Measurements from ENCODE around the gene CRADD.
"Not testable (repeated sequence)": the region's sequence is repeated elsewhere in the genome, so short reads cannot be mapped to it uniquely, and the experiment has no call there.

Gene CRADD

DNA sequence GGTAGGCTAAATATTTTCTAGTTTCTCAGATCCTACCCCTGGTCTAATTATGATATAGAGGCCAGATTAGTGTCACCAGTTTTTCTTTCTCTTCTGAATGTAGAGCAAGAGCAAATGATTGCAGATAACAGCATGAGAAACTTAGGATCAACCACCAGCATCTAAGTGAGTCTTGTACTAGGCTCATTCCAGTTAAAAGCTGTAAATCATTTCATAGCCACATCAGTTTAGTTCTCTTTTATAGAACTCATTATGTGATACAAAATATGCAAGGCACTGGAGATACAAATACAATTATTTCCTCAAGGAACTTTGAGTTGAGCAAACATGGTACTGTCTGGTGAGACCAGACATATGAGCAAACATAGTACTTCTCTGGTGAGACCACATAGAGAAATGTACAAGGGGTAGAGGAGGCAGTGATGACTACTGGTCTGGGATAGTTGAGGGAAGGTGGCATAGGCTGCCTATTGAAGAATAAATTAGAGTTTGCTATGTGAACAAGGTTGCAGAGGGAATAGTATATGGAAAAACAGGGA is 59.5 kb downstream of the CRADD start:
- no peak for DNase-seq (ENCODE audit: low spot score)

GRCh38 chr12:93737457-93738198 is 60.5 kb downstream of the CRADD start:
- no peak for DNase-seq (ENCODE audit: low spot score)

DNA sequence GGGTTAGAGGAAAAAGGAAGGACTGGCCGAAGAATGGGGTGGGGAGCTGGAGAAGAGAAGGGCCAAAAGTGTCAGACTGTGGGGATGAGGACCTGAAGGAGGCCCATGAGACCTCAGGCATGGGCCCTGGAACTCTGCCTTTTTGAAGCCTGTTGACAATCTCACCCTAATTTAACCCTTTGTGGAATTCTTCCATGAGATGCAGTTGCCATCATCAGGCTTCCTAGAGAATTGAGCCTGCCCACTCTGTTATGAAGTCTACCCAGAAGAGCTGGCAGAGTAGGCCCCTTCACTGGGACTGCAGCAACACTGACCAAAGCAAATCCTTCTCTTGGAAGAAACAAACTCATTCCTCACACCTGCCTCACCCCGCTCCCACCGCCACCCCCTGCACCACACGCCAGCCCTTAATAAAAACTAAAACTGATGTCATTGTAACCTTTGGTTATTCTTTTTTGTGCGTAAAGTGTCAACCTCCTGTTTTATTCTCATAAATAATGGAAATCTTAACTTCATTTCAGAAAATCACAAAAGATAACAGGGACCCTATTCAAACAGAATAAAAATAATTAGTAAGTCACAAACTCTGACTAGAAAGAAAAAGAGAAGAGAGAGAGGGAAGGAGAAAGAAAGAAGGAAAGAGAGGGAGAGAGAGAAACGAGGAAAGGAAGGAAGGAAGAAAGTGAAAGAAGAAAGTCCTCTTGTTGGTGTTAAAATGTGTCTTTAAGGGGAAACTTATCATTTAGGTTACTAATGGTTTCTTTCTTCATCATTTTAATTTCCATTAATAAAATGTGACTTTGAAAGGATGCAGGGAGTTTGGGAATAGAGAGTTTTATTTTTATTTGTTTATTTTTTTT is 61.3 kb downstream of the CRADD start:
- no peak for DNase-seq (ENCODE audit: low spot score)

DNA sequence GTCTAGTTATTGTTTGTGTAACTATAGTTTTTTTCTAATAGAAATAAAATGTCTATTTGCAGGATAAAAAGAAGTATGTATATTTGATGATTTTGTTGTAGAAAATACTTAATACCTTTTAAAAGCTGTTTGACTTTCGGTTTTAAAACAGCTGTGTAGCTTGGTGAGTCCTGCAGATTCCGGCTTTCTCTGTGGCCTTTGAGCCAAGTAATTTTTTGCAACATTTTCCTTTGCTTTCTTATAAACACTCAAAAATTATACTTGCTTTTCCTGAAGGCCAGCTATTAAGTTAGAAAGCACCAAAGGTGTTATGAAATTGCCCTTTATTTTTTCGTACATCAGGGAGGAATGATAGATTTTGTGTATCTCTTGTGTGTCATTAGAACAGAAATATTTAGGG is 63.6 kb downstream of the CRADD start:
- DNase-seq (ENCODE audit: low spot score), result no peak

GRCh38 chr12:93741659-93742109 is 64.5 kb downstream of the CRADD start:
- no peak for DNase-seq (ENCODE audit: low spot score)

DNA sequence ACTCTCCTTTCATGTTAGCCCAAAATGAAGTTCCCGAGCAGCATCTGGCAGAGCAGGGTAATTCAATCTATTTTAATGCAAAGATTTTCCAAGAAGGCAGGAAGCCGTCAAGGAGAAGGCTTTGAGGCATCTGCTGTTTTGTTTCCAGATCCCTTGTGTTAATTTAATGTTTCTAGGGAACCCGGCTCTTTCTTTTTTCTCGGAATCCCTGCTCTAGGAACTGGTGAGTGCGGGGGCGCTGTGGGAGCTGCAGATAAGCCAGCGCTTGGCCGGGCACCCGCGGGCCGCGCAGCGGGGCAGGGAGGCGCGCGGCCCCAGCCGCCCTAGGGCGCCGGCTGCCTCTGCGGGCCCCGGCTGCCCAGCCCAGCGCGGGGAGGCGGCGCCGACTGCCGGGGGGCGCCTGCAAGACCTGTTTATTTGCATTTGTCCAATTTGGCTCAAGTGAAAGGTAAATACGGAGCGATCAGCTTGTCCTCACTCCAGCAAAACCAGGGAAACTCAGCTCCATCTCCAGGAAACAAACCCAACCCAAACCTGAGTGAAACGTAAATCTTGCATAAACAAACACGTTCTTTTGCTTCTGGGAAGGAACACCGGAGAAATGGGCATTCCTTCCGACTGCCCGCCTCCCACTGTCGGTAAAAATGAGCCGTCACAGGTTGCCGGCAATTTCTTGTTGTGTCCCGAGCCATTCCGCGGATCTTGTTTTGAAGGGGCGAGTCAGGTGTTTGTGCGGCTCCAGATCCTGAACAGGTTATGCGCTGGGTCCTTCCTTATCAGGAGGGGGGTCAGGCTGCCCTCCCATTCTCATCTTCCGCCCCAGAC is 65.1 kb downstream of the CRADD start:
- peak; percentile 92 for DNase-seq (ENCODE audit: low spot score)

DNA sequence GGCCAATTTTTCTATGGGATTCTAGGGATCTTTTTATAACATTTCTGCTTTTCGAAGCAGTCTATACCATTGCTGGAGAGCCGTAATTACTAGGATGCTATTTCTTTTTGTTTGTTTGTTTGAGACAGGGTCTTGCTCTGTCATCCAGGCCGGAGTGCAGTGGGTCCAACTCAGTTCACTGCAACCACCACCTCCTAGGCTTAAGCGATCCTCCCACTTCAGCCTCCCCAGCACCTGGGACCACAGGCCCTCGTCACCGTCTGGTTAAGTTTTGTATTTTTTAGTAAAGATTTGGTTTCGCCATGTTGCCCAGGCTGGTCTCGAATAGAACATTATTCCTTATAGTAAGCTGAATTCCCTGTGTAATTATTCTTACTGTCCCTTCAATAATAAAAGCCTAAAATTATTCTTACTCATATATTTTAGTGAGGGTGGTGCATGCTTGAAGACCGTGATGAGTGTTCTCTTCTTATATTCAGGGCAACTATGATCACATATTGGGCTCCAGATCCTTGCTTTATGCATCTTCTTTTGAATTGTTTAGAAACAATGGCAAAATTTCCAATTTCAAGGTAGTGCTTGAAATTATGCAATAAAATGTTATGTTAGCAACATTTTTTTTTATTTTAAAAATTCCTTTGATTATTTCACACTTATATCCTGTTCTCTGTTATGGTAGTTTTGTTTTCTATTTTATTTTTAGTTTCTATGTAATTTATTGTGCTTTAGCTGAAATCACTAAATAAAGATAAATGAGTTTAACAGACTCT is 66.2 kb downstream of the CRADD start:
- no peak for DNase-seq (ENCODE audit: low spot score)

GRCh38 chr12:93743999-93744689 is 67.0 kb downstream of the CRADD start:
- no peak for DNase-seq (ENCODE audit: low spot score)

GRCh38 chr12:93745286-93745685 is 68.1 kb downstream of the CRADD start:
- DNase-seq (ENCODE audit: low spot score), result no peak

GRCh38 chr12:93746572-93747168 is 69.5 kb downstream of the CRADD start:
- DNase-seq (ENCODE audit: low spot score), result no peak

GRCh38 chr12:93748672-93749383 is 71.7 kb downstream of the CRADD start:
- DNase-seq (ENCODE audit: low spot score), result peak; percentile 43

DNA sequence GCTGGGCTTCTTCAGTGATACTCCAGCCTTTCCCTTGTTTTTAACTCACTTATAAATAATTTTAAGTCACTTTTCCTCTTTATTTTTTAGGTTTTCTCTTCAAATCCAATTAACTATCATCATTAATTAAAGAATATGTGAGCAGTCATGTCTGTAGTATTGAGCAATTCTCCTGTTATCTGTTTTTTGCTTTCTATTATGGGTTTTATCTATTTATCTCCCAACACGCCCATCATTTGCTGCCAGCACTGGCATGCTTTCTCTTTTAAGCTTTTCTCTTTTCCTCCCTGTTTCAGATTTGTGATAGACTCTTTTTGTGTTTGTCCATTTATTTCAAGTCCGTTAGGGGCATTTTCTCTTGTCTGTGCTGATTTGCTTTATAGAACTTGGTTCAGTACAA is 72.3 kb downstream of the CRADD start:
- DNase-seq (ENCODE audit: low spot score), result no peak

DNA sequence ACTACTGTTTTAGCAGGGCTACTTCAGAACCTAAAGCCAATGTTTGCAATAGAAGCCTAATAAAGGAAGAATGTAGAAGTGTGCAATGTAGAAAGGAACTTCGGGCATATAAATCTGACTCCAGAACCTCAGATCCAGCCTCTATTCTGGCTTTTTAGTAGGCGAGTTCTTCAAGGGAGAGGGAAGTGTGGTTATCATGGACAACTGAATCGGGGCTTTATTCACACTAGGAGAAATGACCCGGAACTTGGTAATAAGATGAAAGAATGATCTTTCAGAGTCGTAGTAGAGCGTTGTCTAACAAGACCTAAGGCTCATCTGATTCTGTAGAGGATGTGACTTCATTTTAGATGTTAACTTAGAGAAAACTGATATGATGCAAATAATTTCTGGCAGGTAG is 72.9 kb downstream of the CRADD start:
- no peak for DNase-seq (ENCODE audit: low spot score)

GRCh38 chr12:93751864-93752610 is 74.9 kb downstream of the CRADD start:
- DNase-seq (ENCODE audit: low spot score), result no peak

- DNase-seq (ENCODE audit: low spot score), result no peak
These were observed 76.1 kb downstream of the CRADD start for GRCh38 chr12:93753285-93753684.

DNA sequence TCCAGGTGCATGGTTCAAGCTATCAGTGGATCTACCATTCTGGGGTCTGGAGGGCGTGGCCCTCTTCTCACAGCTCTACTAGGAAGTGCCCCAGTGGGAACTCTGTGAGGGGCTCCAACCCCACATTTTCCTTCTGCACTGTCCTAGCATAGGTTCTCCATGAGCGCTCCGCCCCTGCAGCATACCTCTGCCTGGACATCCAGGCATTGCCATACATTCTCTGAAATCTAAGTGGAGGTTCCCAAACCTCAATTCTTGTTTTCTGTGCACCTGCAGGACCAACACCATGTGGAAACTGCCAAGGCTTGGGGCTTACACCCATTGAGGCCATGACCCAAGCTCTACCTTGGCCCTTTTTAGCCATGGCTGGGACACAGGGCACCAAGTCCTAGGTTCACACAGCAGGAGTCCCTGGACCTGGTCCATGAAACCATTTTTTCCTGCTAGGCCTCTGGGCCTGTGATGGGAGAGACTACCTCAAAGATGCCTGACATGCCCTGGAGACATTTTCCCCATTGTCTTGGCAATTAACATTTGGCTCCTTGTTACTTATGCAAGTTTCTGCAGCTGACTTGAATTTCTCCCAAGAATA is 76.8 kb downstream of the CRADD start:
- no peak for DNase-seq (ENCODE audit: low spot score)

- not testable (repeated sequence) for DNase-seq (ENCODE audit: low spot score)
These were observed 77.7 kb downstream of the CRADD start for GRCh38 chr12:93754859-93755258.

- DNase-seq (ENCODE audit: low spot score), result no peak
These were observed 79.1 kb downstream of the CRADD start for GRCh38 chr12:93756288-93756687.
